Caco-2 (cell line): ENCODE data around the gene KIF26B. TPM values are rescaled to one million over a fixed set of nuclear protein-coding genes. Genes with fewer than 3 reads are reported as not detected.

Experiments used
- BruUV-seq: library from RNA; stranded (reverse); fragments of 400-500 nt; replicated peaks from 2 replicates; lab custom pipeline; 2021; lab: Mats Ljungman, UMichigan
- CTCF ChIA-PET: fragments of 300-600 bp; sonication (Branson Sonifier 250); formaldehyde crosslinking; loops from one replicate; lab custom pipeline; 2022; ENCODE audit warnings: antibody characterized with exemption; lab: Charles Lee
- POLR2A ChIA-PET: fragments of 300-600 bp; sonication (Branson Sonifier 250); formaldehyde crosslinking; loops from one replicate; lab custom pipeline; 2022; ENCODE audit warnings: antibody characterized with exemption; lab: Charles Lee
- DNase-seq, 2 experiments: peaks; one replicate each; pipeline versions ENCODE4 v3.0.0 to v3.0.0-alpha.2; 2020 to 2022
- H3K27me3 ChIP-seq: replicated peaks from 2 replicates; pipeline ENCODE4 v1.6.0; 2011; ENCODE audit warnings: low read length; ENCODE audit not compliant: control insufficient read depth, insufficient read depth
- H3K36me3 ChIP-seq: 2 replicates; pipeline ENCODE4 v1.5.1; 2011; ENCODE audit warnings: low read length; ENCODE audit not compliant: control insufficient read depth, insufficient read depth
- H3K4me1 ChIP-seq: fragments of 250-450 bp; sonication (Bioruptor Pico); 2 replicates; pipeline ENCODE4 v1.5.1; 2020; ENCODE audit warnings: mild to moderate bottlenecking
- H3K4me3 ChIP-seq: 2 replicates; pipeline ENCODE4 v1.5.1; 2011; ENCODE audit warnings: low read depth, mild to moderate bottlenecking, control low read depth, low read length
- H3K9me3 ChIP-seq: fragments of 250-450 bp; sonication (Bioruptor Pico); 2 replicates; pipeline ENCODE4 v1.5.1; 2020; ENCODE audit warnings: mild to moderate bottlenecking, moderate library complexity
- H3K27ac Mint-ChIP-seq: one replicate; pipeline ENCODE4 v1.8.0; 2022; ENCODE audit warnings: mixed read lengths; ENCODE audit not compliant: unreplicated experiment
- H3K27me3 Mint-ChIP-seq: one replicate; pipeline ENCODE4 v1.8.0; 2022; ENCODE audit warnings: mixed read lengths; ENCODE audit not compliant: insufficient read depth, unreplicated experiment
- H3K36me3 Mint-ChIP-seq: one replicate; pipeline ENCODE4 v1.8.0; 2022; ENCODE audit warnings: mild to moderate bottlenecking, mixed read lengths; ENCODE audit not compliant: insufficient read depth, unreplicated experiment
- H3K4me1 Mint-ChIP-seq: one replicate; pipeline ENCODE4 v1.8.0; 2022; ENCODE audit warnings: low read depth, mixed read lengths; ENCODE audit not compliant: unreplicated experiment
- H3K4me3 Mint-ChIP-seq: one replicate; pipeline ENCODE4 v1.8.0; 2022; ENCODE audit warnings: mild to moderate bottlenecking, moderate library complexity, mixed read lengths; ENCODE audit not compliant: unreplicated experiment
- H3K9me3 Mint-ChIP-seq: one replicate; pipeline ENCODE4 v1.8.0; 2022; ENCODE audit warnings: mixed read lengths; ENCODE audit not compliant: unreplicated experiment
- CTCF ChIP-seq, 2 experiments: fragments of 200-600 bp in 1 of 2; IDR thresholded peaks; 1 replicate in 1 of 2; 2 replicates in 1 of 2; pipeline versions ENCODE4 v1.5.1 to v1.8.0; 2011 to 2022; ENCODE audit warnings: antibody characterized with exemption in 1 of 2, control low read depth in 1 of 2, inconsistent platforms in 1 of 2, low read depth in 1 of 2, low read length in 1 of 2, mild to moderate bottlenecking in 1 of 2, moderate library complexity in 1 of 2; ENCODE audit not compliant: insufficient read depth in 1 of 2, severe bottlenecking in 1 of 2, unreplicated experiment in 1 of 2
- intact Hi-C: fragments of 100-400 bp; cut with micrococcal nuclease; formaldehyde crosslinking; loops from one replicate; pipeline ENCODE4 v1.10.0; 2022; ENCODE audit not compliant: unreplicated experiment
- total RNA-seq: library from RNA; stranded (reverse); gene quantifications from 2 replicates; pipeline ENCODE4 v1.2.3, GENCODE V29; 2022

KIF26B gene
- total RNA-seq, 1 experiment from 2014 or later, result 4.9 TPM

GRCh38 chr1:245292141-245292540, 137.4 kb downstream of the KIF26B start:
- ChIA-PET POLR2A (no interaction called here), CTCF (no interaction called here)
- Mint-ChIP-seq H3K4me1 (no peaks in the 10 kb centered on the region), H3K27me3 (no peaks in the 10 kb centered on the region), H3K9me3 (no peaks in the 10 kb centered on the region), H3K36me3 (no peaks in the 10 kb centered on the region), H3K4me3 (no peak overlapping the region), H3K27ac (no peak overlapping the region)
- H3K4me3 ChIP-seq, result no peak overlapping the region
- no peaks in the 10 kb centered on the region for H3K36me3 ChIP-seq
- no peaks in the 10 kb centered on the region for H3K9me3 ChIP-seq
- no TSS peak for BruUV-seq
- intact Hi-C loops, result no loop called here
- no peaks in the 10 kb centered on the region for H3K4me1 ChIP-seq
- no peak for DNase-seq
- H3K27me3 ChIP-seq, result no peaks in the 10 kb centered on the region
- TF ChIP-seq CTCF (IDR thresholded peaks at IDR 0.05; ENCODE audit: insufficient read depth in 1 of 2, low read depth in 1 of 2, low read length in 1 of 2, severe bottlenecking in 1 of 2, unreplicated experiment in 1 of 2), result no peak

GRCh38 chr1:245292553-245292952, 137.8 kb downstream of the KIF26B start:
- ChIA-PET CTCF (no interaction called here), POLR2A (no interaction called here)
- Histone ChIP-seq H3K4me3 (no peak overlapping the region), H3K9me3 (no peaks in the 10 kb centered on the region), H3K36me3 (no peaks in the 10 kb centered on the region), H3K27me3 (no peaks in the 10 kb centered on the region), H3K4me1 (no peaks in the 10 kb centered on the region)
- H3K4me3 Mint-ChIP-seq, result no peak overlapping the region
- no TSS peak for BruUV-seq
- H3K9me3 Mint-ChIP-seq, result no peaks in the 10 kb centered on the region
- DNase-seq, result no peak
- intact Hi-C loops, result no loop called here
- no peaks in the 10 kb centered on the region for H3K4me1 Mint-ChIP-seq
- no peaks in the 10 kb centered on the region for H3K27me3 Mint-ChIP-seq
- no peak overlapping the region for H3K27ac Mint-ChIP-seq
- TF ChIP-seq CTCF (IDR thresholded peaks at IDR 0.05; ENCODE audit: insufficient read depth in 1 of 2, low read depth in 1 of 2, low read length in 1 of 2, severe bottlenecking in 1 of 2, unreplicated experiment in 1 of 2), result no peak
- H3K36me3 Mint-ChIP-seq, result no peaks in the 10 kb centered on the region

- ChIA-PET POLR2A (no interaction called here), CTCF (no interaction called here)
- no peaks in the 10 kb centered on the region for H3K27me3 ChIP-seq
- H3K4me3 ChIP-seq, result no peak overlapping the region
- Mint-ChIP-seq H3K9me3 (no peaks in the 10 kb centered on the region), H3K4me3 (no peak overlapping the region), H3K4me1 (no peaks in the 10 kb centered on the region), H3K27ac (no peak overlapping the region), H3K36me3 (no peaks in the 10 kb centered on the region), H3K27me3 (no peaks in the 10 kb centered on the region)
- no peaks in the 10 kb centered on the region for H3K4me1 ChIP-seq
- H3K9me3 ChIP-seq, result no peaks in the 10 kb centered on the region
- no peak for DNase-seq
- BruUV-seq, result no TSS peak
- intact Hi-C loops, result no loop called here
- H3K36me3 ChIP-seq, result no peaks in the 10 kb centered on the region
- no peak for TF ChIP-seq CTCF (IDR thresholded peaks at IDR 0.05; ENCODE audit: insufficient read depth in 1 of 2, low read depth in 1 of 2, low read length in 1 of 2, severe bottlenecking in 1 of 2, unreplicated experiment in 1 of 2)
Measured at GRCh38 chr1:245294020-245294419, 139.2 kb downstream of the KIF26B start.
